A673 (cell line): Measurements from ENCODE around the gene MAP3K6. TPM values are rescaled to one million over a fixed set of nuclear protein-coding genes. Genes with fewer than 3 reads are reported as not detected.

Source experiments
- BruUV-seq: library from RNA; stranded (reverse); fragments of 400-500 nt; replicated peaks from 2 replicates; lab custom pipeline; 2021; lab: Mats Ljungman, UMichigan
- CTCF ChIA-PET: fragments of 300-600 bp; sonication (Branson Sonifier 250); formaldehyde crosslinking; loops from one replicate; lab custom pipeline; 2022; ENCODE audit warnings: antibody characterized with exemption; lab: Charles Lee
- POLR2A ChIA-PET: fragments of 300-600 bp; sonication (Branson Sonifier 250); formaldehyde crosslinking; loops from one replicate; lab custom pipeline; 2022; ENCODE audit warnings: antibody characterized with exemption; ENCODE audit not compliant: low non-redundant PET; lab: Charles Lee
- DNase-seq: peaks from one replicate; pipeline ENCODE4 v3.0.0-alpha.2; 2015; ENCODE audit warnings: low spot score
- H3K27ac ChIP-seq: fragments of 200-600 bp; sonication (generic); 2 replicates; pipeline ENCODE4 v1.5.1; 2016; ENCODE audit warnings: mixed run types, low read depth, mild to moderate bottlenecking, mixed read lengths, antibody characterized with exemption, low read length; ENCODE audit not compliant: poor library complexity, severe bottlenecking
- H3K27me3 ChIP-seq: fragments of 200-600 bp; sonication (generic); replicated peaks from 2 replicates; pipeline ENCODE4 v1.6.1; 2017; ENCODE audit warnings: mixed run types, low read depth, mild to moderate bottlenecking, mixed read lengths, antibody characterized with exemption, low read length; ENCODE audit not compliant: insufficient read depth, poor library complexity
- H3K36me3 ChIP-seq: fragments of 200-600 bp; sonication (generic); 2 replicates; pipeline ENCODE4 v1.6.1; 2016; ENCODE audit warnings: mixed run types, mild to moderate bottlenecking, mixed read lengths, antibody characterized with exemption, low read length; ENCODE audit not compliant: insufficient read depth, poor library complexity, severe bottlenecking
- H3K4me1 ChIP-seq: fragments of 200-600 bp; sonication (generic); 2 replicates; pipeline ENCODE4 v1.6.1; 2017; ENCODE audit warnings: mixed run types, mild to moderate bottlenecking, mixed read lengths, antibody characterized with exemption, low read length; ENCODE audit not compliant: insufficient read depth, poor library complexity, severe bottlenecking
- H3K4me3 ChIP-seq: fragments of 200-600 bp; sonication (generic); 2 replicates; pipeline ENCODE4 v1.5.1; 2016; ENCODE audit warnings: low read depth, mixed run types, mild to moderate bottlenecking, mixed read lengths, low read length; ENCODE audit not compliant: poor library complexity, severe bottlenecking
- H3K9me3 ChIP-seq: fragments of 200-600 bp; sonication (generic); 2 replicates; pipeline ENCODE4 v1.6.1; 2016; ENCODE audit warnings: mixed run types, low read depth, mild to moderate bottlenecking, mixed read lengths, antibody characterized with exemption, low read length; ENCODE audit not compliant: poor library complexity, severe bottlenecking
- EZH2 ChIP-seq: fragments of 200-600 bp; sonication (generic); IDR thresholded peaks from 2 replicates; pipeline ENCODE4 v1.6.1; 2017; ENCODE audit warnings: borderline replicate concordance, low read depth, mild to moderate bottlenecking, mixed read lengths, antibody characterized with exemption, low read length; ENCODE audit not compliant: poor library complexity, severe bottlenecking
- intact Hi-C: fragments of 100-400 bp; cut with micrococcal nuclease; formaldehyde crosslinking; loops from one replicate; pipeline ENCODE4 v1.10.0; 2022; ENCODE audit not compliant: unreplicated experiment
- total RNA-seq: library from RNA; stranded (reverse); gene quantifications from 2 replicates; pipeline ENCODE4 v1.2.3, GENCODE V29; 2021
- TF ChIP-seq, protein P1 (sequence below): fragments of 300-800, 200-600 bp; sonication (generic); conservative IDR thresholded peaks from 2 replicates; pipeline ENCODE4 v1.5.1; 2017; ENCODE audit warnings: low read depth, mild to moderate bottlenecking, antibody characterized with exemption, low read length, moderate library complexity, mixed read lengths

The MAP3K6 gene
- total RNA-seq, 1 experiment from 2014 or later = 2.4 TPM

DNA sequence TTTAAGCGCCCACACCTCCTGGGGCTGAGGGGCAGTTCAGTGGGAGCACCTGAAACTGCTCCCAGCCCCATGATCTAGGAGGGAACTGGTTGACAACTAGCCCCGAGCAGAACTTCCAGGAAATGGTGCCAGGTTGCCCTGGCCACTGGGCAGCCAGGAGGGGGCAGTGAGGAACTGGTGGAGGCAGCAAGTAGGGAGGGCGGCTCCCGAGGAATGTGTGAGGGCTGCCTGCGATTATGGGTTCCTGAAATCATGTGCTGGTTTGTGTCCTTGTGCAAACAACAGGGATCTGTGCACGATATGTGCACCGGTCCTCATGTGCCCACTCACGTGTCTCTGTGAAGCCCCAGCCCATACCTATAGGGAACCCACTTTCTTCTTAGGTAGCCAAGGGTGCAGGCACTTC, 35.6 kb upstream of the MAP3K6 start:
- no peak overlapping the region for H3K27ac ChIP-seq

DNA sequence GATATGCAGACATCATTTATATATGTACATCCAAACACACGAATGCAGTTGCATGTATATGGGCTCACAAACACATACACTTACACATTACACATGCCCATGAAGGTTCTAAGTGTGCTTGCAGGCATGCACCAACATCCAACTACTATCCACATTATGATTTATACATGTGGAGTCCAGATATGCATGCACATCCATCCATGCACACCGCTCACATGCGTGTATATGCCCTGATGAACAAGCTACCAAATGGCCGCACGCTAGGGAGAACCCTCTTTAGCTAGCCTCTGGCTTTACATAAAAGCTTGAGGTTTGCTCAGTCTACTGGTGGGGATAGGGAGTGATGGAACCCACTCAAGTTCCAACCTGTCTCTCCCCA, 34.2 kb upstream of the MAP3K6 start:
- TF ChIP-seq, protein P1, sequence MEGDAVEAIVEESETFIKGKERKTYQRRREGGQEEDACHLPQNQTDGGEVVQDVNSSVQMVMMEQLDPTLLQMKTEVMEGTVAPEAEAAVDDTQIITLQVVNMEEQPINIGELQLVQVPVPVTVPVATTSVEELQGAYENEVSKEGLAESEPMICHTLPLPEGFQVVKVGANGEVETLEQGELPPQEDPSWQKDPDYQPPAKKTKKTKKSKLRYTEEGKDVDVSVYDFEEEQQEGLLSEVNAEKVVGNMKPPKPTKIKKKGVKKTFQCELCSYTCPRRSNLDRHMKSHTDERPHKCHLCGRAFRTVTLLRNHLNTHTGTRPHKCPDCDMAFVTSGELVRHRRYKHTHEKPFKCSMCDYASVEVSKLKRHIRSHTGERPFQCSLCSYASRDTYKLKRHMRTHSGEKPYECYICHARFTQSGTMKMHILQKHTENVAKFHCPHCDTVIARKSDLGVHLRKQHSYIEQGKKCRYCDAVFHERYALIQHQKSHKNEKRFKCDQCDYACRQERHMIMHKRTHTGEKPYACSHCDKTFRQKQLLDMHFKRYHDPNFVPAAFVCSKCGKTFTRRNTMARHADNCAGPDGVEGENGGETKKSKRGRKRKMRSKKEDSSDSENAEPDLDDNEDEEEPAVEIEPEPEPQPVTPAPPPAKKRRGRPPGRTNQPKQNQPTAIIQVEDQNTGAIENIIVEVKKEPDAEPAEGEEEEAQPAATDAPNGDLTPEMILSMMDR = no peak
- no peak for TF ChIP-seq EZH2
- ChIA-PET CTCF (interaction anchor here (0.5 kb wide), 1 partner anchor 206 kb away, joined by 9 read pairs; no protein-coding TSS in a partner anchor), POLR2A (no interaction called here)
- Histone ChIP-seq H3K9me3 (no peaks in the 10 kb centered on the region), H3K27ac (no peak overlapping the region), H3K36me3 (no peaks in the 10 kb centered on the region), H3K27me3 (no peaks in the 10 kb centered on the region), H3K4me1 (no peaks in the 10 kb centered on the region), H3K4me3 (no peak overlapping the region)
- no peak for DNase-seq
- no TSS peak for BruUV-seq
- intact Hi-C loops = loop anchor here (5.0 kb wide), 1 partner anchor 266 kb away; no protein-coding TSS in a partner anchor

More for the DNA sequence above, 35.6 kb upstream of the MAP3K6 start:
- H3K9me3 ChIP-seq = no peaks in the 10 kb centered on the region
- no peak overlapping the region for H3K4me3 ChIP-seq
- no peaks in the 10 kb centered on the region for H3K4me1 ChIP-seq
- H3K36me3 ChIP-seq = peaks cover 3% of the 10 kb centered on the region
- H3K27me3 ChIP-seq = no peaks in the 10 kb centered on the region
- no peak for TF ChIP-seq EZH2
- TF ChIP-seq, protein P1 = peak; percentile 45
- POLR2A ChIA-PET = no interaction called here
- no TSS peak for BruUV-seq
- DNase-seq = peak; percentile 45
- intact Hi-C loops = loop anchor here (5.0 kb wide), 1 partner anchor 265 kb away; no protein-coding TSS in a partner anchor
- CTCF ChIA-PET = interaction anchor here (0.5 to 1.6 kb wide), 3 partner anchors 155 to 370 kb away, joined by 3 to 10 read pairs (median 4); no protein-coding TSS in a partner anchor

DNA sequence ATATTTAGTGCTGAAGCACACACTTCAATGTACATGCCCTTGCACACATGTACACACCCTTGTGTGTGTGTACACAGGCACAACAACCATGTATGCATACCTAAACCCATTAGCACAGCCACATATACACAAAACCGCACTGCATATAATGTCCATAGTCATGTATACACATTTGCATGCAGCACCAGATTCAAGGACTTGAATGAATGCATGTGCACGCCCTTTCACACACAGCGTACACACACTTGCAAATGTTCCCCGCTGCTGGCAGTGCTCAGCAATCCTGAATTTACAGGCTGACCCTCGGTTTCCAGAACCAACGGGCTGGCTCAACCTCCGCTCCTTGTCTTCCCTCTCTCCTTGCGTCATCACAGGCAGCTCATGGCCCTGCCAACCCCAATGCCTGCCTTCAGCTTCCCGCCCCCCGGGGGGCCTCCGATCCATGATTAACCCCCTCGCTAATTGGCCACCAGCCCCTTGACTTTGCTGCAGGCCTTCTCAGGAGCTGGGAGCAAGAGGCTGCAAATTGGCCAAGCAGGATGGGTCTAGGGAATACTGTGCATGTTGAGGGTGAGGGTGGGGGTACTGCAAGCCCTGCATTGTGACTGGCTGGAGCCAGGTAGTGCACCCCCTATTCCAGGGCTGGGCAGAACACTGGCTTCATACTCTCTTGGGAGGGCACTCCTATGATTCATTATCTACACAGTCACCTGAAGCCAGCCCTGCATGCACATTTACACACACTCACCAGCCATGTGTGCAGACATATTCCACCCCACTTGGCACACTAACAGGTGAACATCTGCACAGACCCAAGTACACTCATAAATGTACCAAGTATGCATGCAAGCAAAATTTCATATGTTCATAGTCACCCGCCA, 33.6 kb upstream of the MAP3K6 start:
- Histone ChIP-seq H3K27me3 (no peaks in the 10 kb centered on the region), H3K9me3 (no peaks in the 10 kb centered on the region), H3K36me3 (no peaks in the 10 kb centered on the region), H3K27ac (no peak overlapping the region), H3K4me1 (no peaks in the 10 kb centered on the region), H3K4me3 (no peak overlapping the region)
- no TSS peak for BruUV-seq
- DNase-seq = no peak
- TF ChIP-seq, protein P1 = no peak
- no peak for TF ChIP-seq EZH2
- intact Hi-C loops = loop anchor here (5.0 kb wide), 1 partner anchor 267 kb away; no protein-coding TSS in a partner anchor
- ChIA-PET CTCF (interaction anchor here (0.5 kb wide), 1 partner anchor 206 kb away, joined by 9 read pairs; no protein-coding TSS in a partner anchor), POLR2A (no interaction called here)
